Measurements from ENCODE around the gene SERPINI1. TPM values are rescaled to one million over a fixed set of nuclear protein-coding genes. Genes with fewer than 3 reads are reported as not detected.

The SERPINI1 gene
- total RNA-seq, 1 experiment from 2014 or later = 0.30 TPM

DNA sequence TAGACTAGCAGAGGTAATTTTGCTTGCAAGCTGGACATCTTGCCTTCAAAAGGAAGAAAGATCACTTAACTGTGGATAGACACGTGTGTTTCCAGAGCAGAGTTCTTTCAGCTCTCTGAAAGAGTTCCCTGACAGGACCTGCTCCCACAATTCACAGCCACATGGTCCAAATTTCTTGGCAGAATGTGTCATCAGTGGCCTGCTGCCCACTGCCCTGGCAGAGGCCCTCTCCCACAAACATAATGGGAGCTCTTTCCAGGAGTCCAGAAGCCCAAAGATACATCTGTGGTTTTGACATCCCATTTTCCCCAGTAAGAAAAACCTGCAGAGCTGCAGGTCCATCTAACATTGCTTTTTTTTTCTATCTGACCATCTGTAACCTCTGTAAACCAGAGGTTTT lies 48.3 kb downstream of the SERPINI1 start:
- Histone ChIP-seq H3K27me3 (replicated peaks; ENCODE audit: insufficient read depth, low read depth, low read length, poor library complexity) (no peaks in the 10 kb centered on the region), H3K36me3 (ENCODE audit: insufficient read depth, low read length, poor library complexity, severe bottlenecking) (no peaks in the 10 kb centered on the region), H3K27ac (ENCODE audit: low read depth, low read length, poor library complexity, severe bottlenecking) (no peak overlapping the region), H3K9me3 (ENCODE audit: low read depth, low read length, poor library complexity, severe bottlenecking) (no peaks in the 10 kb centered on the region), H3K4me1 (ENCODE audit: insufficient read depth, low read length, poor library complexity, severe bottlenecking) (no peaks in the 10 kb centered on the region), H3K4me3 (ENCODE audit: low read depth, low read length, poor library complexity, severe bottlenecking) (no peak overlapping the region)
- TF ChIP-seq CTCF (conservative IDR thresholded peaks at IDR 0.05; ENCODE audit: low read depth, low read length) = no peak
- no peak for TF ChIP-seq EZH2 (IDR thresholded peaks at IDR 0.05; ENCODE audit: borderline replicate concordance, low read depth, low read length, poor library complexity, severe bottlenecking)
- intact Hi-C loops (cut with micrococcal nuclease; ENCODE audit: unreplicated experiment) = no loop called here
- ChIA-PET POLR2A (ENCODE audit: low non-redundant PET) (no interaction called here), CTCF (no interaction called here)
- no TSS peak for BruUV-seq (replicated peaks)
- DNase-seq (ENCODE audit: low spot score) = no peak

DNA sequence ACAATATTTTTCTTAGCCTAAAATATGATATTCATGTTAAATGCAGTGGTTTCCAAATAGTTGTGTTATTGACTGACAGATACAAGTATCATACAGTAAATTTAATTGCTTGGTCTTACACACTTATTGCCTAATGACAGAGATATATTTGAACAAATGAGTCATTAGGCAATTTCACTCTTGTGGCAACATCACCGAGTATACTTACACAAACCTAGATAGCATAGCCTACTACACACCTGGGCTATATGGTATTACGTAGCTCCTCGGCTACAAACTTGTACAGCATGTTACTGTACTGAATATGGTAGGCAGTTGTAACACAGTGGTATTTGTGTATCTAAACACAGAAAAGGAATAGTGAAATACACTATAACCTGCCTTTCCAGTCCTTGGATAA lies 50.3 kb downstream of the SERPINI1 start:
- Histone ChIP-seq H3K9me3 (ENCODE audit: low read depth, low read length, poor library complexity, severe bottlenecking) (no peaks in the 10 kb centered on the region), H3K4me1 (ENCODE audit: insufficient read depth, low read length, poor library complexity, severe bottlenecking) (no peaks in the 10 kb centered on the region), H3K4me3 (ENCODE audit: low read depth, low read length, poor library complexity, severe bottlenecking) (no peak overlapping the region), H3K27me3 (replicated peaks; ENCODE audit: insufficient read depth, low read depth, low read length, poor library complexity) (no peaks in the 10 kb centered on the region), H3K36me3 (ENCODE audit: insufficient read depth, low read length, poor library complexity, severe bottlenecking) (no peaks in the 10 kb centered on the region), H3K27ac (ENCODE audit: low read depth, low read length, poor library complexity, severe bottlenecking) (no peak overlapping the region)
- BruUV-seq (replicated peaks) = no TSS peak
- no peak for DNase-seq (ENCODE audit: low spot score)
- CTCF ChIA-PET = no interaction called here
- intact Hi-C loops (cut with micrococcal nuclease; ENCODE audit: unreplicated experiment) = no loop called here
- TF ChIP-seq EZH2 (IDR thresholded peaks at IDR 0.05; ENCODE audit: borderline replicate concordance, low read depth, low read length, poor library complexity, severe bottlenecking) (no peak), CTCF (conservative IDR thresholded peaks at IDR 0.05; ENCODE audit: low read depth, low read length) (no peak)
- POLR2A ChIA-PET (ENCODE audit: low non-redundant PET) = no interaction called here

- no TSS peak for BruUV-seq (replicated peaks)
- H3K4me1 ChIP-seq (ENCODE audit: insufficient read depth, low read length, poor library complexity, severe bottlenecking) = no peaks in the 10 kb centered on the region
- ChIA-PET POLR2A (ENCODE audit: low non-redundant PET) (no interaction called here), CTCF (no interaction called here)
- no peak overlapping the region for H3K4me3 ChIP-seq (ENCODE audit: low read depth, low read length, poor library complexity, severe bottlenecking)
- H3K27me3 ChIP-seq (replicated peaks; ENCODE audit: insufficient read depth, low read depth, low read length, poor library complexity) = no peaks in the 10 kb centered on the region
- intact Hi-C loops (cut with micrococcal nuclease; ENCODE audit: unreplicated experiment) = no loop called here
- no peaks in the 10 kb centered on the region for H3K9me3 ChIP-seq (ENCODE audit: low read depth, low read length, poor library complexity, severe bottlenecking)
- no peaks in the 10 kb centered on the region for H3K36me3 ChIP-seq (ENCODE audit: insufficient read depth, low read length, poor library complexity, severe bottlenecking)
- DNase-seq (ENCODE audit: low spot score) = no peak
- TF ChIP-seq EZH2 (IDR thresholded peaks at IDR 0.05; ENCODE audit: borderline replicate concordance, low read depth, low read length, poor library complexity, severe bottlenecking) = no peak
- no peak for TF ChIP-seq CTCF (conservative IDR thresholded peaks at IDR 0.05; ENCODE audit: low read depth, low read length)
- H3K27ac ChIP-seq (ENCODE audit: low read depth, low read length, poor library complexity, severe bottlenecking) = no peak overlapping the region
Observed at GRCh38 chr3:167787440-167787839, 51.9 kb downstream of the SERPINI1 start.

Data from A673 (cell line).